Hepatocyte (in vitro differentiated cells): ENCODE measurements around the gene ERBB4.

Experiments
- EZH2 ChIP-seq: fragments of 200-600 bp; sonication (generic); IDR thresholded peaks from 2 replicates; pipeline ENCODE4 v1.6.1; 2016; ENCODE audit warnings: antibody characterized with exemption, mild to moderate bottlenecking, borderline replicate concordance
- TF ChIP-seq, protein P1 (sequence below): fragments of 200-600 bp; sonication (generic); IDR thresholded peaks from 2 replicates; pipeline ENCODE4 v1.5.1; 2016; ENCODE audit warnings: antibody characterized with exemption, mild to moderate bottlenecking; ENCODE audit not compliant: poor library complexity

DNA sequence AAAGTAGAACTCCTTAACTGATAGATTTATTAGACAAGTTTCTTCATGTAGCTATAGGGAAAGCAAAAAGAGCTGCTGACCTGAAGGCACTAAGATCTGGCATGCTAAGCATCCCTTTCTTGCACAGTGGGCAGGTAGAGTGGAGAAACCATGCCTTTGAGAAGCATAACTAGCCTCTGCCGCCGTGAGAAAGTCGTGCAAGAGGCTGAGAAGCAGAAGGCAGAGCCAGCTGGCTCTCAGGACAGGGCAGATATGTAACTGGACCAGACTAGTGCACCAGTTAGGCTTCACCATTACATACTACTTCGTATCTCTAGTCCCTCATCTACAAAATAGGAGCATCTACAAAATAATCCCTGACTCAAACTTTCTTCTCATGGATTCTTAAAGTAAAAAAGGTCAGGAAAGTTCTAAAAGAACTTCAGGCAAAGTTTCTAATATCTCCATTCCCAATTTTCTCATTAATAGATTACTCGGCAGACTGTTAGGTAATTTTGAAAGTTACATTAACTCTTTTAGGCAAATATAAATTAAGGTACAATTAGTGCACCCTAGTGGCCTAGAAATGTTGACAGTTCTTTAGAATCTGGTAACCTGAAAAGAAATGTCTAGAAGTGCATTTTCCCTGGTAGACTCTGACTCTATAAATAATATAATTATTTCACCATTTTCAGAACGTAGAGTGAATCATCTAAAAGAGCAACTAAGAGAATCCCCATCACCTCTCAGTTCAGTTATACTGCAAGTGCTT lies 10.3 kb downstream of the ERBB4 start:
- TF ChIP-seq, protein P1, sequence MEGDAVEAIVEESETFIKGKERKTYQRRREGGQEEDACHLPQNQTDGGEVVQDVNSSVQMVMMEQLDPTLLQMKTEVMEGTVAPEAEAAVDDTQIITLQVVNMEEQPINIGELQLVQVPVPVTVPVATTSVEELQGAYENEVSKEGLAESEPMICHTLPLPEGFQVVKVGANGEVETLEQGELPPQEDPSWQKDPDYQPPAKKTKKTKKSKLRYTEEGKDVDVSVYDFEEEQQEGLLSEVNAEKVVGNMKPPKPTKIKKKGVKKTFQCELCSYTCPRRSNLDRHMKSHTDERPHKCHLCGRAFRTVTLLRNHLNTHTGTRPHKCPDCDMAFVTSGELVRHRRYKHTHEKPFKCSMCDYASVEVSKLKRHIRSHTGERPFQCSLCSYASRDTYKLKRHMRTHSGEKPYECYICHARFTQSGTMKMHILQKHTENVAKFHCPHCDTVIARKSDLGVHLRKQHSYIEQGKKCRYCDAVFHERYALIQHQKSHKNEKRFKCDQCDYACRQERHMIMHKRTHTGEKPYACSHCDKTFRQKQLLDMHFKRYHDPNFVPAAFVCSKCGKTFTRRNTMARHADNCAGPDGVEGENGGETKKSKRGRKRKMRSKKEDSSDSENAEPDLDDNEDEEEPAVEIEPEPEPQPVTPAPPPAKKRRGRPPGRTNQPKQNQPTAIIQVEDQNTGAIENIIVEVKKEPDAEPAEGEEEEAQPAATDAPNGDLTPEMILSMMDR, result no peak
- TF ChIP-seq EZH2, result no peak
